ENCODE measurements around the gene IQCH.

Gene IQCH

GRCh38 chr15:67545864-67546263 lies 291.3 kb downstream of the IQCH start:
- no peak for DNase-seq

DNA sequence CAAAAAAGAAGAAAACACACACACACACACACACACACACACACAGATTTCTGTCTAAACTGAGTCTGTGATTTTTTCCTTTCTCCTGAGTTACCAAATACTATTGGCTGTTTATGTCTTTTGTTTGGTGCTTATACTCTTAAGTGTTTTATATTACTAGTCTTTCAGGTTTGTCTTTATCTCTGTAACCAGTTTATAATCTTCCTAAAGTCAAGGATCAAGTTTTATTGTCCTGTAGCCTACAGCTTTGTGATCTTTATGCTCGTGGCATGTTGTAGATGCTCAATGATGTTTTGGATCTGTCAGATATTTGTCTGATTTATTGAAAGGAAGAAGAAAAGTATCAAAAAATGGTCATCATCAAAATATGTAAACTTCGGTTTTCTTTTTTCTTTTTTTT lies 292.5 kb downstream of the IQCH start:
- DNase-seq: no peak

DNA sequence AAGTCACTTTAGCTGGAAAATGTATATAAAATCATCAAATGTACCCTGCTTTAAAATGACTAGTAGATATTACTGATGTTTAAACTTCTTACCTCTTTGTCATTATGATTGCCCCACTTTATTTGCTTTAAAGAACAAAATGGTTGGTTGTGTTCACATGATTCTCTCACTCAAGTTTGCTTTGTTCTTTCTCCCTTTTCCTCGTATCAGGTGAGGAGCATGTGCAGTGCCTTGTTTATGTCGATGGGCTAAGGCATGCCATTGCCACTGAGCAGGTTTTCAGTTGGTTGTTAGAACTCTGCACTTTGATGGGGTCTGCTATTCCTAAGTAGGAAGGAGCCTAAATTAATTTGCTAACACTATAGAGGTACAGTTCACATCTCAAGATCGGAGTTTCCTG lies 293.2 kb downstream of the IQCH start:
- no peak for DNase-seq

- DNase-seq: no peak
Measured at GRCh38 chr15:67548236-67548852, 293.8 kb downstream of the IQCH start.

DNA sequence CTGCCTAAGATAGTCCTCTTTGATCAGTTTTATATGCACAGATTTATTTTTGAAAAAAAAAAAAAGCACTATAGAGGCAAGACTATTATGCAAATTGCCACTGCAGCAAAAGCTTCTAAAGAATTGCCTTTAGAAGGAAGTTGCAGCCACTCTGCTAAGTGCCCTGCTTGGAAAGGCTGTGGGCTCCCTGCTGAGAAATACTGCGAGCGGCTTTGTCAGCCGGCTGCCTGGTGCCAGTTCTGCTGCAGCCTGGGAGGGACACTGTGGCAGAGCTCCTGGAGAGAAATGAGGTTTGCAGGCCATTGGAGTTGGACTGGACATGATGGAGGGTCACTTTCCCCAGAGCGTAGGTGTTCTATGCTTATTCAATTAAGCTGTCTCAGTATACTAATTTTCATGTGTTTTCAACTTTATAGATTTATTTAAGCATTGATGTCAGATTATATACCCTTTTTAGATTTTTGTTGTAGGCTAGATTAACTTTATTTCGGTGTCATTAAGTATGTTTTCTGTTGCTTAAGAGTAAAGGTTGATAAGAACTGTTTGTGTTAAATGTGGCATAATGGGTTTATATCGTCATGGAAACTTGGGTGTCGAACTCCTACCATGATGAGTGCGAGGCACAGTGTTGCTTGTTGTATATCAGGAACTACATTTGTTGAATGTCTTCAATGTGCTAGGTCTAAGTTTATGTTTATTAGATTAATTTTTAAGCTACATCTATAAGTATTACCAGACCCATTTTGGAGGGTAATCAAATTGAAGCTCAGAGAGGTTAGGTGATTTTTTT lies 294.5 kb downstream of the IQCH start:
- no peak for DNase-seq

- DNase-seq: no peak
Measured at GRCh38 chr15:67549736-67550135, 295.1 kb downstream of the IQCH start.

GRCh38 chr15:67550522-67550921 lies 295.9 kb downstream of the IQCH start:
- DNase-seq: no peak

DNA sequence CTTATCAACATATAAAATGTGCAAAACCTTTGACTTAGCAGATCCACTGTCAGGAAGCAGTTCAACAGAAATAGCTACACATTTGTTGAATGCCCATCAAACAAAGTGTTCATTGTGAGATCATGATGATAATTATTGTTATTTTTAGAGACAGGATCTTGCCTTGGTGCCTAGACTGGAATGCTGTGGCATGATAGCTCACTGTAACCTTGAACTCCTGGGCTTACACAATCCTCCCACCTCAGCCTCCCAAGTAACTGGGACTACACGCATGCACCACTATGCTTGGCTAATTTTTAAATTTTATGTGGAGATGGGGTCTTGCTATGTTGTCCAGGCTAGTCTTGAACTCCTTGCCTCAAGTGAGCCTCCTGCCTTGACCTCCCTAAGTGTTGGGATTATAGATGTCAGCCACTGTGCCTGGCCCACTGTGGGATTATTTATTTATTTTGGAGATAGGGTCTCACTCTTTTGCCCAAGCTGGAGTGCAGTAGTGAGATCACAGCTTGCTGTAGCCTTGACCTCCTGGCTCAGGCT lies 296.7 kb downstream of the IQCH start:
- DNase-seq: no peak

Measured in CD4-positive, alpha-beta T cell treated with Interleukin-4 for 4 hours (primary cell).